Ovary (tissue), 3 donors: ENCODE results near the gene MAD1L1.

Experiments used
- POLR2A ChIP-seq: fragments of 450-650 bp; IDR thresholded peaks from one replicate; pipeline ENCODE4 v1.6.1; 2017; ENCODE audit warnings: antibody characterized with exemption, mild to moderate bottlenecking, moderate library complexity
- TF ChIP-seq, protein P1 (sequence below), 3 donors: fragments of 450-650 bp in 2 of 3; fragments of 200-600 bp in 1 of 3; IDR thresholded peaks; one replicate each; pipeline versions ENCODE4 v1.5.1 to v1.8.0; 2016 to 2022; ENCODE audit warnings: antibody characterized with exemption in 3 of 3, mild to moderate bottlenecking in 1 of 3
- donor health status: DM: no; HTN: no; CAD: no.

GRCh38 chr7:1979591-1980560 lies 252.9 kb downstream of the MAD1L1 start:
- TF ChIP-seq, protein P1, sequence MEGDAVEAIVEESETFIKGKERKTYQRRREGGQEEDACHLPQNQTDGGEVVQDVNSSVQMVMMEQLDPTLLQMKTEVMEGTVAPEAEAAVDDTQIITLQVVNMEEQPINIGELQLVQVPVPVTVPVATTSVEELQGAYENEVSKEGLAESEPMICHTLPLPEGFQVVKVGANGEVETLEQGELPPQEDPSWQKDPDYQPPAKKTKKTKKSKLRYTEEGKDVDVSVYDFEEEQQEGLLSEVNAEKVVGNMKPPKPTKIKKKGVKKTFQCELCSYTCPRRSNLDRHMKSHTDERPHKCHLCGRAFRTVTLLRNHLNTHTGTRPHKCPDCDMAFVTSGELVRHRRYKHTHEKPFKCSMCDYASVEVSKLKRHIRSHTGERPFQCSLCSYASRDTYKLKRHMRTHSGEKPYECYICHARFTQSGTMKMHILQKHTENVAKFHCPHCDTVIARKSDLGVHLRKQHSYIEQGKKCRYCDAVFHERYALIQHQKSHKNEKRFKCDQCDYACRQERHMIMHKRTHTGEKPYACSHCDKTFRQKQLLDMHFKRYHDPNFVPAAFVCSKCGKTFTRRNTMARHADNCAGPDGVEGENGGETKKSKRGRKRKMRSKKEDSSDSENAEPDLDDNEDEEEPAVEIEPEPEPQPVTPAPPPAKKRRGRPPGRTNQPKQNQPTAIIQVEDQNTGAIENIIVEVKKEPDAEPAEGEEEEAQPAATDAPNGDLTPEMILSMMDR (IDR thresholded peaks at IDR 0.05): no peak
- TF ChIP-seq POLR2A: no peak
